H1 (cell line): ENCODE results near the gene FNDC3A. TPM values are rescaled to one million over a fixed set of nuclear protein-coding genes. Genes with fewer than 3 reads are reported as not detected.

Experiments
- CTCF ChIA-PET: fragments of 300-600 bp; sonication (Branson Sonifier 250); formaldehyde crosslinking; loops from one replicate; lab custom pipeline; 2021; ENCODE audit not compliant: partially characterized antibody; lab: Charles Lee
- POLR2A ChIA-PET: fragments of 300-600 bp; sonication (Branson Sonifier 250); formaldehyde crosslinking; loops from one replicate; lab custom pipeline; 2021; ENCODE audit warnings: inconsistent platforms; ENCODE audit not compliant: partially characterized antibody; lab: Charles Lee
- DNase-seq, 2 experiments: peaks; one replicate each; pipeline versions ENCODE4 v3.0.0 to v3.0.0-alpha.2; 2010 to 2022; ENCODE audit warnings: low spot score in 2 of 2, low read depth in 1 of 2, mixed read lengths in 1 of 2
- FAIRE-seq: peaks from 2 replicates; lab custom pipeline; 2011; peaks lifted over from hg19 to GRCh38; lab: Jason Lieb, UNC
- H2AFZ ChIP-seq: 2 replicates; pipeline ENCODE4 v1.8.1; 2012; ENCODE audit warnings: low read length, inconsistent platforms
- H2AK5ac ChIP-seq: 2 replicates; pipeline ENCODE4 v1.6.1; 2013; ENCODE audit warnings: low read depth, low read length
- H2BK120ac ChIP-seq: replicated peaks from 2 replicates; pipeline ENCODE3; 2013; ENCODE audit warnings: low read depth, low read length, inconsistent platforms
- H2BK12ac ChIP-seq: 2 replicates; pipeline ENCODE4 v1.6.1; 2013; ENCODE audit warnings: low read depth, low read length
- H2BK15ac ChIP-seq: 2 replicates; pipeline ENCODE4 v1.6.1; 2013; ENCODE audit warnings: low read length
- H2BK20ac ChIP-seq: 2 replicates; pipeline ENCODE4 v1.6.1; 2013; ENCODE audit warnings: low read length
- H2BK5ac ChIP-seq: 2 replicates; pipeline ENCODE4 v1.6.1; 2013; ENCODE audit warnings: low read depth, low read length
- H3K14ac ChIP-seq: 2 replicates; pipeline ENCODE4 v1.6.1; 2013; ENCODE audit warnings: inconsistent platforms; ENCODE audit not compliant: insufficient read length
- H3K18ac ChIP-seq: 2 replicates; pipeline ENCODE4 v1.6.1; 2013; ENCODE audit warnings: low read length; ENCODE audit errors: extremely low read depth
- H3K23ac ChIP-seq: 2 replicates; pipeline ENCODE4 v1.6.1; 2013; ENCODE audit warnings: inconsistent platforms; ENCODE audit not compliant: insufficient read length
- H3K23me2 ChIP-seq: 2 replicates; pipeline ENCODE4 v1.6.1; 2013; ENCODE audit warnings: low read depth, low read length
- H3K27ac ChIP-seq: 2 replicates; pipeline ENCODE4 v1.6.1; 2011; ENCODE audit warnings: low read depth, low read length, inconsistent platforms
- H3K27me3 ChIP-seq, 4 experiments: replicated peaks in 1 of 4; 1 replicate in 1 of 4; 2 replicates in 3 of 4; pipeline versions ENCODE4 v1.6.1 to v1.8.1; 2011 to 2013; ENCODE audit warnings: low read length in 3 of 4, mild to moderate bottlenecking in 3 of 4, inconsistent platforms in 2 of 4, mixed read lengths in 2 of 4, moderate library complexity in 1 of 4; ENCODE audit not compliant: control insufficient read depth in 3 of 4, insufficient read depth in 3 of 4; ENCODE audit errors: extremely low read depth in 1 of 4
- H3K36me3 ChIP-seq, 4 experiments: 2 replicates each; pipeline versions ENCODE4 v1.6.1 to v1.8.1; 2011 to 2013; ENCODE audit warnings: mild to moderate bottlenecking in 4 of 4, low read length in 3 of 4, moderate library complexity in 2 of 4, control low read depth in 1 of 4, inconsistent platforms in 1 of 4; ENCODE audit not compliant: insufficient read depth in 4 of 4, control insufficient read depth in 2 of 4
- H3K4ac ChIP-seq: replicated peaks from 2 replicates; pipeline ENCODE3; 2013; ENCODE audit warnings: low read length, low read depth, mixed read lengths, inconsistent platforms; ENCODE audit not compliant: insufficient read length
- H3K4me1 ChIP-seq, 4 experiments: replicated peaks in 1 of 4; 1 replicate in 1 of 4; 2 replicates in 3 of 4; pipeline versions ENCODE4 v1.6.1 to v1.8.1; 2011 to 2013; ENCODE audit warnings: low read length in 3 of 4, inconsistent platforms in 2 of 4, mixed read lengths in 1 of 4; ENCODE audit not compliant: insufficient read depth in 4 of 4, control insufficient read depth in 3 of 4
- H3K4me2 ChIP-seq, 2 experiments: 2 replicates each; pipeline versions ENCODE4 v1.6.1 to v1.8.1; 2011 to 2013; ENCODE audit warnings: low read depth in 2 of 2, low read length in 2 of 2, control low read depth in 1 of 2, inconsistent platforms in 1 of 2, mild to moderate bottlenecking in 1 of 2; ENCODE audit not compliant: insufficient read depth in 1 of 2
- H3K4me3 ChIP-seq, 4 experiments: fragments of 200-600, 300-600 bp in 1 of 4; sonication (generic), shearing (Covaris generic), sonication (Bioruptor Twin) in 1 of 4; 2 replicates each; pipeline versions ENCODE4 v1.5.1 to v1.8.1; 2011 to 2016; ENCODE audit warnings: low read length in 4 of 4, low read depth in 3 of 4, control low read depth in 2 of 4, inconsistent platforms in 2 of 4, mild to moderate bottlenecking in 2 of 4, mixed read lengths in 1 of 4, moderate library complexity in 1 of 4; ENCODE audit not compliant: insufficient read depth in 2 of 4; ENCODE audit errors: extremely low read depth in 1 of 4
- H3K56ac ChIP-seq: replicated peaks from 2 replicates; pipeline ENCODE3; 2013; ENCODE audit warnings: low read depth, mild to moderate bottlenecking, mixed read lengths, low read length, inconsistent platforms; ENCODE audit not compliant: insufficient read length
- H3K79me1 ChIP-seq: 2 replicates; pipeline ENCODE4 v1.6.1; 2013; ENCODE audit warnings: low read depth, low read length, control low read depth
- H3K79me2 ChIP-seq, 2 experiments: 2 replicates each; pipeline versions ENCODE4 v1.6.1 to v1.8.1; 2012 to 2013; ENCODE audit warnings: low read length in 2 of 2, mild to moderate bottlenecking in 2 of 2, inconsistent platforms in 1 of 2; ENCODE audit not compliant: insufficient read depth in 2 of 2, control insufficient read depth in 1 of 2
- H3K9ac ChIP-seq, 4 experiments: replicated peaks in 1 of 4; 1 replicate in 1 of 4; 2 replicates in 3 of 4; pipeline versions ENCODE4 v1.6.1 to v1.8.1; 2011 to 2013; ENCODE audit warnings: low read depth in 3 of 4, low read length in 3 of 4, control low read depth in 2 of 4, mild to moderate bottlenecking in 2 of 4, moderate library complexity in 2 of 4, inconsistent platforms in 1 of 4; ENCODE audit errors: extremely low read depth in 1 of 4
- H3K9me3 ChIP-seq, 2 experiments: 2 replicates each; pipeline versions ENCODE4 v1.6.1 to v1.8.1; 2012 to 2013; ENCODE audit warnings: mild to moderate bottlenecking in 2 of 2, moderate library complexity in 2 of 2, control low read depth in 1 of 2, inconsistent platforms in 1 of 2, low read depth in 1 of 2, low read length in 1 of 2, mixed read lengths in 1 of 2; ENCODE audit not compliant: insufficient read depth in 2 of 2
- H4K20me1 ChIP-seq, 2 experiments: replicated peaks in 1 of 2; 2 replicates each; pipeline versions ENCODE3 to v1.8.1; 2011 to 2013; ENCODE audit warnings: inconsistent platforms in 2 of 2, low read length in 2 of 2, mild to moderate bottlenecking in 1 of 2; ENCODE audit not compliant: insufficient read depth in 2 of 2, control insufficient read depth in 1 of 2
- H4K5ac ChIP-seq: 2 replicates; pipeline ENCODE4 v1.6.1; 2013; ENCODE audit warnings: low read length, low read depth, mixed read lengths, inconsistent platforms; ENCODE audit not compliant: insufficient read length
- H4K8ac ChIP-seq: 2 replicates; pipeline ENCODE4 v1.8.0; 2013; ENCODE audit warnings: mild to moderate bottlenecking, moderate library complexity, low read length, inconsistent platforms; ENCODE audit not compliant: insufficient read depth; ENCODE audit errors: extremely low read depth
- H4K91ac ChIP-seq: replicated peaks from 2 replicates; pipeline ENCODE3; 2013; ENCODE audit warnings: low read length, mixed read lengths, inconsistent platforms; ENCODE audit not compliant: insufficient read length
- CEBPB ChIP-seq: IDR thresholded peaks from 2 replicates; pipeline ENCODE4 v1.6.1; 2012; ENCODE audit warnings: low read depth, low read length
- CTBP2 ChIP-seq: IDR thresholded peaks from 2 replicates; pipeline ENCODE4 v1.7.0; 2011; ENCODE audit warnings: borderline replicate concordance, mild to moderate bottlenecking, moderate library complexity, mixed read lengths, low read length; ENCODE audit not compliant: insufficient read depth, insufficient read length
- PHF8 ChIP-seq: fragments of 200-600 bp; sonication (generic); conservative IDR thresholded peaks from 2 replicates; pipeline ENCODE4 v1.7.1; 2012; ENCODE audit warnings: low read depth, mild to moderate bottlenecking, inconsistent platforms, low read length, moderate library complexity
- POLR2A ChIP-seq, 2 experiments: IDR thresholded peaks; 1 replicate in 1 of 2; 2 replicates in 1 of 2; pipeline ENCODE4 v1.6.1; 2011; ENCODE audit warnings: low read depth in 2 of 2, low read length in 2 of 2, mild to moderate bottlenecking in 2 of 2; ENCODE audit errors: control extremely low read depth in 1 of 2
- RBBP5 ChIP-seq: IDR thresholded peaks from 2 replicates; pipeline ENCODE4 v1.7.1; 2012; ENCODE audit warnings: low read depth, mild to moderate bottlenecking, inconsistent platforms, low read length, moderate library complexity, borderline replicate concordance
- SAP30 ChIP-seq: fragments of 300-600 bp; sonication (generic); IDR thresholded peaks from 2 replicates; pipeline ENCODE4 v1.7.1; 2012; ENCODE audit warnings: low read length, moderate library complexity, mild to moderate bottlenecking, inconsistent platforms; ENCODE audit not compliant: insufficient read depth, insufficient replicate concordance
- SP1 ChIP-seq: IDR thresholded peaks from 2 replicates; pipeline ENCODE4 v1.6.1; 2011; ENCODE audit warnings: low read depth, low read length
- TAF1 ChIP-seq: IDR thresholded peaks from 2 replicates; pipeline ENCODE4 v1.6.1; 2011; ENCODE audit warnings: mild to moderate bottlenecking, low read depth, low read length
- TCF12 ChIP-seq: IDR thresholded peaks from 2 replicates; pipeline ENCODE4 v1.6.1; 2011; ENCODE audit warnings: low read depth, mild to moderate bottlenecking, low read length
- WGBS, 2 experiments: shearing (Covaris generic) in 1 of 2; methylation state at CpG; one replicate each; pipeline versions ENCODE4 v1.1.6 to v1.1.7; 2013 to 2015; ENCODE audit warnings: low lambda C conversion rate in 2 of 2, mixed read lengths in 2 of 2, inconsistent platforms in 1 of 2, low coverage in 1 of 2, missing lambda C conversion rate in 1 of 2; ENCODE audit not compliant: insufficient replicate concordance in 2 of 2, insufficient coverage in 1 of 2, insufficient read length in 1 of 2; ENCODE audit errors: extremely low coverage in 1 of 2, missing lambda C conversion rate in 1 of 2; 5-methylcytosine and 5-hydroxymethylcytosine counted together
- long read RNA-seq, 2 experiments: library from RNA in 1 of 2; library from capped mRNA in 1 of 2; stranded (forward); transcript quantifications; one replicate each; pipeline ENCODE4 v2.0.0, GENCODE V29; 2021; ENCODE audit warnings: inconsistent platforms in 1 of 2
- polyA minus RNA-seq, 3 experiments: library from RNA; depleted of rRNA, polyadenylated mRNA; stranded (reverse); fragments of >200 nt; gene quantifications; 1 replicate in 2 of 3; 2 replicates in 1 of 3; pipeline ENCODE4 v1.2.3, GENCODE V29; 2011
- polyA plus RNA-seq, 7 experiments: library from polyadenylated mRNA; depleted of rRNA in 3 of 7; stranded (reverse) in 5 of 7; unstranded in 2 of 7; fragments of >200 nt in 5 of 7; fragments of 200-250 nt in 2 of 7; gene quantifications; 1 replicate in 5 of 7; 2 replicates in 1 of 7; 4 replicates in 1 of 7; pipeline versions ENCODE4 v1.2.1 to v1.2.3, GENCODE V29; 2011 to 2013; ENCODE audit warnings: missing spikeins in 2 of 7, mixed read lengths in 2 of 7
- total RNA-seq: library from RNA; stranded (reverse); fragmentation: NEBNext Ultra II Directional; extraction: Animal tissue kit (Norgen Biotek cat#: 25700); gene quantifications from 2 replicates; pipeline ENCODE4 v1.2.1, GENCODE V29; 2021

Gene FNDC3A
- total RNA-seq (25.2 and 26.0 TPM in 2 replicates), polyA plus RNA-seq (2011; rRNA removed) (9.1 and 14.6 TPM in 2 replicates), polyA minus RNA-seq (2011; rRNA and poly(A)+ RNA removed) (87.4 and 110 TPM in 2 replicates)
- 12.2 TPM for polyA plus RNA-seq (2011; cell fraction: cytosol; rRNA removed)
- polyA plus RNA-seq (2011; cell fraction: nucleus; rRNA removed) = 18.0 TPM
- polyA plus RNA-seq (2012, experiment 1 of 2) = 8.1 to 15.4 TPM (median 11.1 TPM) in 4 replicates
- polyA plus RNA-seq (2012, experiment 2 of 2) = 0.88 TPM
- 12.3 TPM for polyA plus RNA-seq (2013, experiment 1 of 2)
- 11.1 TPM for polyA plus RNA-seq (2013, experiment 2 of 2)
- polyA minus RNA-seq (2011; cell fraction: cytosol; rRNA and poly(A)+ RNA removed) = 18.9 TPM
- polyA minus RNA-seq (2011; cell fraction: nucleus; rRNA and poly(A)+ RNA removed) = 82.0 TPM
- long read RNA-seq, experiment 1, full-length matches to known transcripts = 1 of 22 reads
- long read RNA-seq, experiment 1, partial matches to known transcripts = 5 of 22 reads
- long read RNA-seq, experiment 1, other reads (novel, unspliced or antisense) = 16 of 22 reads
- long read RNA-seq, experiment 2, partial matches to known transcripts = 1 of 1 reads
- long read RNA-seq, experiment 2, other reads (novel, unspliced or antisense) = 0 of 1 reads

- Histone ChIP-seq H2BK20ac (no peak within 1 kb of the TSS), H3K4me3 (peak within 1 kb of the TSS; percentile 78 to 97 (median 92)), H4K91ac (peak within 1 kb of the TSS; percentile 89), H2BK120ac (peak within 1 kb of the TSS; percentile 51), H3K9ac (peak within 1 kb of the TSS; percentile 61 to 90 (median 86)), H4K8ac (peak within 1 kb of the TSS; percentile 92), H3K79me2 (peaks cover 0 to 44% of the 10 kb centered on the region in 2 experiments; a peak in 3 of 4 replicates), H3K4me1 (peaks cover 0 to 17% (median 3%) of the 10 kb centered on the region in 4 experiments; a peak in 3 of 7 replicates), H3K9me3 (peaks cover 0 to 7% of the 10 kb centered on the region in 2 experiments; a peak in 1 of 4 replicates), H2BK12ac (peak within 1 kb of the TSS; percentile 20; the same call in 1 of the 2 replicates), H2AK5ac (no peak within 1 kb of the TSS), H3K4ac (no peak within 1 kb of the TSS), H3K36me3 (no peaks in the 10 kb centered on the region), H4K20me1 (peaks cover 1 to 3% of the 10 kb centered on the region in 2 experiments), H2BK5ac (peak within 1 kb of the TSS; percentile 83), H3K56ac (peak within 1 kb of the TSS; percentile 71), H3K27ac (peak within 1 kb of the TSS; percentile 96), H3K14ac (peak within 1 kb of the TSS; percentile 98), H3K79me1 (no peaks in the 10 kb centered on the region), H3K27me3 (no peaks in the 10 kb centered on the region; a peak in 1 of 7 replicates), H2AFZ (peak within 1 kb of the TSS; percentile 70), H3K23ac (peak within 1 kb of the TSS; percentile 65), H3K4me2 (peak within 1 kb of the TSS; percentile 84 to 93), H3K23me2 (peaks cover 5% of the 10 kb centered on the region; the same call in 1 of the 2 replicates), H4K5ac (peak within 1 kb of the TSS; percentile 75), H3K18ac (peak within 1 kb of the TSS; percentile 98), H2BK15ac (no peak within 1 kb of the TSS)
- ChIA-PET CTCF (interaction anchor here (1.5 kb wide), 1 partner anchor 32 kb away, joined by 4 read pairs; no protein-coding TSS in a partner anchor), POLR2A (interaction anchor here (1.0 to 1.4 kb wide), 4 partner anchors 11 to 136 kb away, joined by 3 to 5 read pairs (median 5); no protein-coding TSS in a partner anchor)
- 1% methylated on average over 26 of the region's 86 CpGs; no CpG with 5 or more reads in 1 of the 2 experiments for WGBS, 2 experiments
- FAIRE-seq (no peak), DNase-seq (peak in 1 of 2 experiments; percentile 85)
- TF ChIP-seq TCF12 (no peak), CTBP2 (no peak), TAF1 (peak; percentile 45; the same call in 1 of the 2 replicates), PHF8 (peak; percentile 78), SP1 (no peak), CEBPB (no peak), RBBP5 (peak; percentile 76; the same call in 1 of the 2 replicates), SAP30 (no peak), POLR2A (IDR thresholded peaks at IDR 0.05; ENCODE audit: control extremely low read depth in 1 of 2, low read depth in 2 of 2, low read length in 2 of 2) (peak in 1 of 2 experiments; percentile 77; a peak in 1 of 3 replicates)
Observed at GRCh38 chr13:48975856-48976575, at the start of gene FNDC3A. Gene FNDC3A (plus strand): TSS chr13:48975912. CDS start chr13:49006191, 30,279 bp downstream.
